ENCODE measurements around the gene MT2A.
A peak's percentile ranks its signal among the peaks of the same experiment; 100 is the strongest.

MT2A gene

DNA sequence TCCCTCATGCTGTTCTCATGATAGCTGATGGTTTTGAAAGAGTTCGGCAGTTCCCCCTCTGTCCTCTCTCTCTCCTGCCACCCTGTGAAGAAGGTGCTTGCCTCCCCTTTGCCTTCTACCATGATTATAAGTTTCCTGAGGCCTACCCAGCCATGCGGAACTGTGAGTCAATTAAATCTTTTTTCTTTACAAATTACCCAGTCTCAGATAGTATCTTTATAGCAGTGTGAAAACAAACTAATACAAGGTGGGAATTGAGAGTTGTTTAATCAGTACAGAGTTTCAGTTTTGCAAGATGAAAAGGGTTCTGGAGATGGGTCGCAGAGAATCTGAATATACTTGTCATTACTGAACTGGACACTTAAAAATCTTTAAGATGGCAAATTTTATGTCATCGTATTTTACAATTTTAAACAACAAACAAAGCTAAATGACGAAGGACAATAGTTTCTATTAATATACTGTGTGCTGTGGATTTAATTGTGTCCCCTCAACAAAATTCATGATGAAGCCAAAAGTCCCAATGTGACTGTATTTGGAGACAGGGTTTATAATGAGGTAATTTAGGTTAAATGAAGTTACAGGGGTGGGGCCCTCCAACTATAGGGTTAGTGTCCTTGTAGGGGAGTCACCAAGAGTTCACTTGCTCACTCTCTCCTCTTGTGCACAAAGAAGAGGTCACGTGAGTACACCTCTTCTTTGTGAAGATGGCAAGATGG is 14.7 kb upstream of the MT2A start:
- DNase-seq, result no peak
- in situ Hi-C loops (cut with MboI; ENCODE audit: low pct_unique_long_range_greater_than_20kb, low sequenced_read_pairs), result no loop called here

DNA sequence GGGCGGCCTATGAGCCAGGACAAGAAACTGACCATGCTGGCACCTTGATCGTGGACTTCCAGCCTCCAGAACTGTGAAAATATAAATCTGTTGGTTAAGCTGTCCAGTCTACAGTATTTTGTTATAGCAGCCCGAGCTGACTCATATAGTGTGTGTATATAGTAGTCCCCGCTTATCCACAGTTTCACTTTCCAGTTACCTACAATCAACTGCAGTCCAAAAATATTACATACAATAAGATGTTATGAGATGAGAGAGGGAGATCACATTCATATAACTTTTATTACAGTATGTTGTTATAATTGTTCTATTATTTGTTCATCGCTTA is 14.1 kb upstream of the MT2A start:
- in situ Hi-C loops (cut with MboI; ENCODE audit: low pct_unique_long_range_greater_than_20kb, low sequenced_read_pairs), result no loop called here
- no peak for DNase-seq

DNA sequence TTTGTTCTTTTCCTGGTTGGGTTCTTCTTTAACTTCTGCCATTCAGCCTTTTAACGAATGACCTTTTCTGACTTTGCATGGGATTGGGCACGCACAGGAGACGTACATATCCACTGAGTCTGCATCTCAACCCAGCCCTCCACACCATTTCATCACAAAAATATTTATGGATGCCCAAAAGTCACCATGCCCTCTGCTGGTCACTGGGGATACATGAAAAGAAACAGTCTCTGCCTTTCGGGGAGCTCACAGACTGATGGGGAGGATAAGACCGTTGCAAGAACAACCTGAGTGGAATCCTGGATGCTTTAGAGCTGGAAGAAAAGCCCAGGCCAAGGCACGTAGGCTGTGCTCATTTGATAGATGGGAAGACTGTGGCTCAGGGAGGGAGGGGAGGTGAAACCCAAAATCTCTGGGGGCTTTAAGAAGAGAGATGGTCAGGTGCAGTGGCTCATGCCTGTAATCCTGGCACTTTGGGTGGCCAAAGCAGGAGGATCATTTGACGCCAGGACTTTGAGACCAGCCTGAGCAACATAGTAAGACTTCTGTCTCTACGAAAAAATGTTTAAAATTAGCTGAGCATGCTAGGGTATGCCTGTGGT is 7.9 kb upstream of the MT2A start:
- in situ Hi-C loops (cut with MboI; ENCODE audit: low pct_unique_long_range_greater_than_20kb, low sequenced_read_pairs), result no loop called here
- peak; percentile 69 for DNase-seq

DNA sequence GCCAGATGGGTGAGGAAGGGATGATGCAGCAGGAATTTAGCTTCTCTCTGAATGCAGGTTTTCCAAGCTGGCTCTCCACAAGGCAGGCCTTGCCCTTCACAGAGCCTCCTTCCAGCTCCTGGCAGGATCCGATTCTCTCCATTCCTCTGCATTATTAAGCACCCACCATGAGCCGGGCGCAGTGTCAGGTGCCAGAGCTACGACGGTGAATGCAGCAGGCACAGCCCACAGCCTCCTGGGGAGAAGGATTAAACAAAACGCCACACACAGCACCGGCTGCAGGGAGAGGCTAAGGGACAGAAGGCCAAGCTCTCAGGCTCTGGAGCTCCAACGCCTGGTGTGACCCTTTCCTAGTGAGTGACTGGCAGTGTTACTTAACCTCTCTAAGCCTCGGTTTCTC is 7.1 kb upstream of the MT2A start:
- in situ Hi-C loops (cut with MboI; ENCODE audit: low pct_unique_long_range_greater_than_20kb, low sequenced_read_pairs), result no loop called here
- DNase-seq, result no peak

DNA sequence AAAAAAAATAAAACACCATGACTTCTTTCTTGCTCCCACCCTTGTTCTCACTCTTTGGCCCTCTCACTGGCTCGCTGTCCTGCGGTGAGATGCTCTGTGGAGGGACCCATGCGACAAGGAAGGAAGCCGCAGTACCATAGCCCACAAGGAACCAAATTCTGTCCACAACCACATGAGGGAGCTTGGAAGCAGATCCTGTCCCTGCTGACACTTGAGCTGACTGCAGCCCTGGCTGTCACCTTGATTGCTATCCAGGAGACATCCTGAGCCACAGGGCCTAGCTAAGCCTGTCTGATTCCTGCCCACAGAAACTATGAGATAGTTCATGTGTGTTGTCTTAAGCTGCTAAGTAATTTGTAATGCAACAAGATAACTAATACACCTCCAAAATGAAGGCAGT is 4.8 kb upstream of the MT2A start:
- in situ Hi-C loops (cut with MboI; ENCODE audit: low pct_unique_long_range_greater_than_20kb, low sequenced_read_pairs), result no loop called here
- DNase-seq, result peak; percentile 61

DNA sequence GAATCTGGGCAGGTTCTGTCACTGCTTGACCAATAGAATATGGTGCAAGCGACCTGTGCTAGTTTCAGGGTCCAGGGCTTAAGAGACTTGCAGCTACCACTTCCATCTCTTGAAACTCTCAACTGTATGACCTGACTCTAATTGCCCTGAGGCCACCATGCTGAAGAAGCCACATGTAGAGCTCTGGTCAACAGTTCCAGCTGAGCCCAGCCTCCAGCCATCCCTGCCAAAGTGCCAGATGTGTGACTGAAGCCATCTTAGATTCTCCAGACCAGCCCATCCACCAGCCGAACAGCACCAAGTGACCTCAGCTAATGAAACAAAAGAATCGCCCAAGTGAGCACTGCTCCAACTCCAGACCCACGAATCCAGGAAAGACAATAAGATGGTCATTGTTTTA is 3.4 kb upstream of the MT2A start:
- no peak for DNase-seq
- in situ Hi-C loops (cut with MboI; ENCODE audit: low pct_unique_long_range_greater_than_20kb, low sequenced_read_pairs), result no loop called here

DNA sequence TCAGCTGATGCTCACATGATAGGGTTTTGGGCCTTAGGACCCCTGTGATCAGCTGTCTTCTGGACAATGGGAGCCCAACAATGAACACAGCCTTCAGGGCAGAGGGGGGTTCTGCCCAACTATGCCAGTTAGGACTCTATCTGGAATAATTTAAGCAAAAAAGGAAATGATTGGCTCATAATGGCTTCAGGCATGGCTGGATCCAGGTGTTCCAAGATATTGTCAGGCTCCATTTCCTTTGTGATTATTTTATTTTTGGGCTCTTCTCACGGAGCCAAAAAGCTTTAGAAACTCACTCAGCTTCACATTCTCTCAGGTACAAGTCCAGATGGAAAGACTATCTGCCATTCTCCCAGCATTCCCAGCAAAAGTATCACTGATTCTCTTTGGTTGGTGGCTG is 2.9 kb upstream of the MT2A start:
- in situ Hi-C loops (cut with MboI; ENCODE audit: low pct_unique_long_range_greater_than_20kb, low sequenced_read_pairs), result no loop called here
- DNase-seq, result no peak

DNA sequence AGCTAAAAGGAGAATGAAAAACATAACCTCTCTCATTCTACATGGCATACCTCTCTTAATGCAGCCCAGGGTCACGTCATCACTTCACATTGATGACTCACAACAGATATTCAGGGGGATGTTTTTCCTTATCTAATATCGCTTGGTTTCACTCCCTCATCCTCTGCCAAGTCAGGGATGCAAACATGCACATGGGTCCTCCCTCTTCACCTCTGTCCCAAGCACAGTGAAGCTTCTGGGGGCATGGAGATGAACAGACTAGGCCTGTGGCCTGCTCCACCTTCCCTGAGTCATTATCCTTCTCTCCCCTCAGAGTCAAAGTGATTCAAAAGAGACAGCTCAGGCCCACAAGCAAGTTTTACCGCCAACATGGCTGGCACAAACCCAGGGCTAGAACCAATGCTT is 2.3 kb upstream of the MT2A start:
- DNase-seq, result no peak
- in situ Hi-C loops (cut with MboI; ENCODE audit: low pct_unique_long_range_greater_than_20kb, low sequenced_read_pairs), result no loop called here

DNA sequence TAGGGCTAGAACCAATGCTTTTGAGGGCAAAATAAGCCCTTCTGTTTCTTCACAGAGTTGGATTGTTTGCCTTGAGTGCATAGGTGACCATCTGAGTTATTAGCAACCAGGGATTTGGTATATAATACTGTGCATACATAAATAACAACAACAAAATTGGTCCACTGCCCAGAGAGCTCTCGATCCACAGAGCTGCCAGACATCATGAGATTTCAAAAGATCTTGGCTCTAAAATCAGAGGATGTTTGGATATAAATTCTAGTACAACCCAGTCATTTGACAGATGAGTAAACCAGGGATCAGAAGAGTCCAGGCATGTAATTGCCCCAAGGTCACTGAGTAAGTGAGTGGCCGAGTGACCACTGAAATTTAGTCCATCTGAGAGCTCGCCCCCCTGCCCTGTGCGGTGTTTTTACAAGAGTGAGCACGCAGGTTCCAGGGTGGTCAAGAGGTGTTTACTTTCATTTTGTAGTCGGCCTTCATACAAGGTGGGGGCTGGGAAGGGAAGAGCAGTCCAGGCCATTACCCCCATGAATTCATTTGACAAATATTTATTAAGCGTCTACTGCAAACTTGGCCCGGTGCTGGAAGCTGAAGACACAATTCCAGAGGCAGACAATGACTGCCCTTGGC is 1.8 kb upstream of the MT2A start:
- in situ Hi-C loops (cut with MboI; ENCODE audit: low pct_unique_long_range_greater_than_20kb, low sequenced_read_pairs), result no loop called here
- no peak for DNase-seq

DNA sequence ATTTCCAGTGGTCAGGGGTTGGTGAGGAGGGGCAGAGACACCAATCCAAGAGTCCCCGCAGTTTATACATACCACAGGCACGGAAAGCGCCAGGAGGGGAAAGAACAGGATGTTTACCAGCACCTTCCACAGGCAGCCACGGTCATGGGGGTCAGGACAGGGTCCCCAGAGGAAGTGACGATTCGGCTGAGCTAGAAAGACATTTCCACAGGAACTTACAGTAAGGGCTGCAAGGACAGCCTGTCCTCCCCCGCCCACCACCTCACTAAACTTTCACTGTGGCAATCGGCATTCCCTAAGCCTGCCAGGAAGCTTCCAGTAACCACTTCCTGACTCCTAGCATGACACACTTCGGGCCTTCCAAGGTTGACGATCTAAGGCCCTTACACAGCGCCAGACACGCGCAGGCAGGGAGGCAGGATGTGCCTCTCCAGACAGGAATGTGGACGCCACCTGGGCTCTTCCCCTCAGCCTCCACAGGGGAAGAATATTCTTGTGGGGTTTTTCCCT is 1.2 kb upstream of the MT2A start:
- peak; percentile 53 for DNase-seq
- in situ Hi-C loops (cut with MboI; ENCODE audit: low pct_unique_long_range_greater_than_20kb, low sequenced_read_pairs), result no loop called here

DNA sequence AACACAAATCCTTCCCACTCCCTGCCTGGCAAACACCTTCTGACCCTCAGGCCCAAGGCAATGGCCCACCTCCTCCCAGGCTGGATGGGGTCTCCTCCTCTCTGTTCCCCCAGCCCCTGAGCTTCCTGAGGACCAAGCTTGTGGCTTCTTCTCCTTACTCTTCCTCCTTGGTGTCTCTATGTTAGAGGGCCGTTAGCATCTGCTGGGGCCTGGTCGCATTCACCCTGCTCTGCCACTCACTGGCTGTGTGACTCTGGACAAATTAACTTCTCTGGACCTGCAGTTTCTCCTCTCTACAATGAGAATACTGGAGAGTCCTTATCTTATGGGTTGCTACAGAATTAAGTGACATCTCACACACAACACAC is 725 bp upstream of the MT2A start:
- in situ Hi-C loops (cut with MboI; ENCODE audit: low pct_unique_long_range_greater_than_20kb, low sequenced_read_pairs), result no loop called here
- DNase-seq, result no peak

DNA sequence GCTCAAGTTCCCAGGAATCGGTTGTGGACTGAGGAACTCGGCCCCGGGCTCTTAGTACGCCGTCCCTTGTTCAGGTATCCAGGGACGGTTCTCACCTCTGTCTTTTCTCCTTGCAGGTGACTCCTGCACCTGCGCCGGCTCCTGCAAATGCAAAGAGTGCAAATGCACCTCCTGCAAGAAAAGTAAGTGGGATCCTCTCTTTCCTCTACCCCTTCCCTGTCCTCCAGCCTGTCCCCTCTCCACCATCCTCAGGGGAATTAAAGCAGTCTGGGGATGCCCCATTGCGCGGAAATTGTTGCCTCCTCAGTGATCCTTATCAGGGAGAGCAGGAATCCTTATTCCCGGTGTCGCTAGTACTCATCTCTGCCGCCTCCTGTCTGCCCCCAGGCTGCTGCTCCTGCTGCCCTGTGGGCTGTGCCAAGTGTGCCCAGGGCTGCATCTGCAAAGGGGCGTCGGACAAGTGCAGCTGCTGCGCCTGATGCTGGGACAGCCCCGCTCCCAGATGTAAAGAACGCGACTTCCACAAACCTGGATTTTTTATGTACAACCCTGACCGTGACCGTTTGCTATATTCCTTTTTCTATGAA is 585 bp downstream of the MT2A start:
- no peak for DNase-seq
- in situ Hi-C loops (cut with MboI; ENCODE audit: low pct_unique_long_range_greater_than_20kb, low sequenced_read_pairs), result no loop called here

DNA sequence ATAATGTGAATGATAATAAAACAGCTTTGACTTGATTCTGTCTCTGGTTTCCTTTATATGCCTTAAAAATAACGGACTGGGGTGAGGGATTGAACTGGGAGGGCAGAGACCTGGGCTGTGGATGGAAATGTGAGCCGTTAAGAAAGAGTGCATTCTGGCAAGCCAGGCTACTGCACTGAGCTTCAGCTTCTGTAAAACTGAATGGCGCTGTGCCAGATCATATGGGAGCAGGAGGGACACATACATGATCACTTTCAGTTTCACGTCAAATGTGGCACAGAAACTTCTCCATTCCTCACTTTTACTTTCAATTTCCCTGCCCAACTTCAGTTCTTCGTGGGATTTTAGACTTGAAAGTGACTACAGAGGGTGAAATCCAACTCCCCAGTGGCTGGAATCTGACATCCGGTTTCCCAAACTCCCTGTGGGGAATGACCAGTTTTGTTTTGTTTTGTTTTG is 1.1 kb downstream of the MT2A start:
- in situ Hi-C loops (cut with MboI; ENCODE audit: low pct_unique_long_range_greater_than_20kb, low sequenced_read_pairs), result no loop called here
- peak; percentile 85 for DNase-seq

DNA sequence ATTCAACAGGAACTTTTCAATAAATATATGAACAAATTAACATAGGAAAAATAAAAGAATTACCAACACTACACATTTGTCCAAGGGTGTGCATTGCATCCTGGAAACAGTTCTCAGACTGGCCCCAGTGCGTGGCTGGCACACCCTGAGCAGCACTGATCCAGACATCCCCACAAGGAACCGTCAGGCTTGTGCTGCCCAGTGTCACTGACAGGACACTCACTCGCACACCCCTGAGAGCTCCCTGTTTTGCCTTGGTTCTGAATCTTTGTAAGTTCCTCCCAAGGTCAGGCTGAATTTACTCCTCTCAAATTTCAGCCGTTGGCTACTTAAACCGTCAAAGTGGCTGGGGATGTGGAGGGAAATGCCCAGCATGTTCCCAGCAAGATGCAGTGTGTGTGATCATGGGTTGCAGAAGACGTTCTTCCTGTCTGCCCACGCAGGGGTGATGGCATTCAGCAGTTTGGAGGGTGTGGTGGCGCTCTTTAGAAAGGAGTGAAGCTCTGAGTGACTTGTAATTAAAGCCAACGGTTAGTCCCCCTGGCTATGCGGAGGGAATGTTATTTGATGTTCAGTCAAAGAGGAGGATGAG is 1.7 kb downstream of the MT2A start:
- in situ Hi-C loops (cut with MboI; ENCODE audit: low pct_unique_long_range_greater_than_20kb, low sequenced_read_pairs), result no loop called here
- DNase-seq, result peak; percentile 79

DNA sequence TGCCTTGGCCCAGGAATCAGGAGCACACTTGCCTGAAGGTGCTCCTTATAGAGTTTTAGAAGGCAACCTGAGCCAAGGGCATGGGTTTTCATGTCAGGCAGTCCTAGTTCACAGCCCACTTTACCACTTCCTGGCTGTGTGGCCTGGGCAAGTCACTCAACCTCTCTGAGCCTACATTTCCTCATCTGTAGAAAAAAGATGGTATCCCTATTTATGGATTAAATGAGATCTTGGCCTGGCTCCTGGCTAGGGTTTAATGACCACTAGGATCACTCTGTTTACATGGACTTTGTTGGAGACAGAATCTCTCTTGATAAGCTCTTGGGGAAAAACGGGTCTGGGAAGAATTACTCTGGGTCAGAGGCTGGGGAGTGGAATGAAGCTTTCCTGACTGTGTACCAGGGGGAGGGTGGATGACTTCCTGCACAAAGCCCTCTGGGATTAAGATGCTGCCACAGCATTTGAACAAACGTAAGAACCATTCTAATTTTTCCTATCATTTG is 2.3 kb downstream of the MT2A start:
- in situ Hi-C loops (cut with MboI; ENCODE audit: low pct_unique_long_range_greater_than_20kb, low sequenced_read_pairs), result no loop called here
- DNase-seq, result no peak

DNA sequence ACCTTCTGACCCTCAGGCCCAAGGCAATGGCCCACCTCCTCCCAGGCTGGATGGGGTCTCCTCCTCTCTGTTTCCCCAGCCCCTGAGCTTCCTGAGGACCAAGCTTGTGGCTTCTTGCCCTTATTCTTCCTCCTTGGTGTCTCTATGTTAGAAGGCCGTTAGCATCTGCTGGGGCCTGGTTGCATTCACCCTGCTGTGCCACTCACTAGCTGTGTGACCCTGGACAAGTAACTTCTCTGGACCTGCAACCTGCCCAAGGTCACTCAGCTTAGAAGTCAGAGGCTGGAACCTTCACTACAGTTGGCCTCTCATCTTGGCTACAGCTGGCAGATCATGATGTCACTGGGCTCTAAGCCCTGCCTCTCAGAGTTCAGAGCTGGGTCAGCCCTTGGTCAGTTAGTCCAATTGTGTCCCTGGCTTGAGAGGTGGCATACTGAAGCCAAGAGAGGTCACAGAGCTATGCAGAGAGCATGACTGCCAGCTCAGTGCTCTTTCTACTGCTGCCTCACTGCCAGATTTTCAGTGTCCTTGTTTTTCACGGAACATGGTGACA is 3.0 kb downstream of the MT2A start:
- DNase-seq, result no peak
- in situ Hi-C loops (cut with MboI; ENCODE audit: low pct_unique_long_range_greater_than_20kb, low sequenced_read_pairs), result no loop called here

DNA sequence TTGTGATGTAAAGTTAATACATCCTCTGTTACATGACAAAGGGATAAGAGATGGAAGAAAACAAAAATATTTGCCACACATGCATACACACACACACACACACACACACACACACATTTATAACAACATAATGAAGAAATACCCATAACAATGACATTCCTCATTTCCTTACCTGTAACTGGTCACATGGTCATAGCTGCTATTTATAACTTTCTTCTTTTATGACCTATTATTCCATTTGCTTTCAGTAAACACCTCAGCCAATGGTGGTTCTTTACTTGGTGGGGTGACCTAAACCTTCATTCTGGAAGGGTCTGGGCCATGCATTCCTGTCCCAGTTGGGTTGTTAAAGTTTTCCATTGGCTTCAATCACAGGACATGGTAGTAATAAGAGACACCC is 5.3 kb downstream of the MT2A start:
- in situ Hi-C loops (cut with MboI; ENCODE audit: low pct_unique_long_range_greater_than_20kb, low sequenced_read_pairs), result no loop called here
- DNase-seq, result no peak

DNA sequence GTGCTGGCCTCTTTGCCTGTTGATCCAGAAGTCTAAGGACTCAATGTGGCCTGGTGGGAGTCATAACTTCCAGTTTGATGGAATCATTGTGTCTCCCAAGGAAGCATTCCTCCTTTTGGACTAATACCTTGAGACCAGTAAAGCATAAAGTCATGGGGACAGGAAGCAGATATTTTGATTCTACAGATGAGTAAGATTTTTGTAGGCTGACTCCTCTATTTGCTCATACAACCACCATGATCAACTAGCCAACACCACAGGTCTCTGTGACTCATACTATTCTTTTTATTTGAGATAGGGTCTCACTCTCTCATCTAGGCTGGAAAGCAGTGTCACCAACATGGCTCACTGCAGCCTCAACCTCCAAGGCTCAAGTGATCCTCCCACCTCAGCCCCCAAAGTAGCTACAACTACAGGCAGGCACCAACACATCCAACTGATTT is 6.2 kb downstream of the MT2A start:
- in situ Hi-C loops (cut with MboI; ENCODE audit: low pct_unique_long_range_greater_than_20kb, low sequenced_read_pairs), result no loop called here
- DNase-seq, result no peak

DNA sequence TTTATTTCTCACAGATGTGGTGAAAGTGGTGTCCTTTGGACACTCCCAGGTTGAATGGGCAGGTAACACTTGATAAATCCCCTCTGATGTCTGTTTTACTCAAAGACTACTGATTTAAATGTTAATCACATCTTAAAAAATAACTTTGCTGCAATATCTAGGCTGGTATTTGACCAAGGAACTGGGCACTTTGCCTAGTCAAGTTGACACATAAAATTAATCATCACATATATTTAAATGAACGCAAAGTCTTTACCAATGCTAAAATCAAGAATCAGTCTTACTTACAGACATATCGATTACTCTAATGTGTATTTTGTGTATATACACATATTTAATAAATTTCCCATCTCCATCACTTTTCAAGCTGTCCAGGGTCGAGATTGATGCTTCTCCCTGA is 7.0 kb downstream of the MT2A start:
- no peak for DNase-seq
- in situ Hi-C loops (cut with MboI; ENCODE audit: low pct_unique_long_range_greater_than_20kb, low sequenced_read_pairs), result no loop called here
